H1 (cell line): ENCODE data around the gene MAPT. TPM values are rescaled to one million over a fixed set of nuclear protein-coding genes. Genes with fewer than 3 reads are reported as not detected.

Experiments used
- CHD7 ChIP-seq: fragments of 300-600 bp; sonication (generic); IDR thresholded peaks from 2 replicates; pipeline ENCODE4 v1.7.1; 2012; ENCODE audit warnings: low read length, moderate library complexity, mild to moderate bottlenecking, inconsistent platforms; ENCODE audit not compliant: insufficient replicate concordance
- KDM5A ChIP-seq: fragments of 200-600 bp; IDR thresholded peaks from 2 replicates; pipeline ENCODE4 v1.7.1; 2012; ENCODE audit warnings: mild to moderate bottlenecking, low read length, inconsistent platforms, mixed read lengths
- polyA plus RNA-seq, 7 experiments: library from polyadenylated mRNA; depleted of rRNA in 3 of 7; stranded (reverse) in 5 of 7; unstranded in 2 of 7; fragments of >200 nt in 5 of 7; fragments of 200-250 nt in 2 of 7; gene quantifications; 1 replicate in 5 of 7; 2 replicates in 1 of 7; 4 replicates in 1 of 7; pipeline versions ENCODE4 v1.2.1 to v1.2.3, GENCODE V29; 2011 to 2013; ENCODE audit warnings: missing spikeins in 2 of 7, mixed read lengths in 2 of 7
- total RNA-seq: library from RNA; stranded (reverse); fragmentation: NEBNext Ultra II Directional; extraction: Animal tissue kit (Norgen Biotek cat#: 25700); gene quantifications from 2 replicates; pipeline ENCODE4 v1.2.1, GENCODE V29; 2021

Gene MAPT
- total and polyA plus RNA-seq, 2 of the 8 experiments (the other 6 are each of a cell fraction or from before 2014, with no cell fraction given) = 0.54 to 1.7 TPM

DNA sequence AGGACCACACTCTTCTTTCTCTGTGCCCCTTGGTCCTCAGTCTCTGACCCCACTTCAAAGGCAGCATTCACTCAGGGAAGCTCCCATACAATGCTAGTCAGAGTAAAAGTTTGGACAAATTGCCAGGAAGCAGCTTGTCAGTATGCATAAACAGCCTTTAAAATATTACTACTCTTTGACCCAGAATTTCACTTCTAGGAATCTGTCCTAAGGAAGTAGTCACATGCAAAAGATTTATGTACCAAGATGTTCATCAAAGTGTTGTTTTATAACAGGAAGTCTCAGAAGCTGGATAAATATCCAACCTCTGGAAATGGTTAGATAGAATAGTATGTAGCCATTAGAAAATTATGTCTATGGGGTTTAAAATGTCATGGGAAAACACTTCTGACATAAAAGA is 31.0 kb downstream of the MAPT start (continued):
- TF ChIP-seq CHD7 = no peak
- TF ChIP-seq KDM5A = no peak
